B cell (primary cell): ENCODE measurements around the gene MAN2A1. TPM values are rescaled to one million over a fixed set of nuclear protein-coding genes. Genes with fewer than 3 reads are reported as not detected.

ENCODE experiments used
- ATAC-seq: fragments of 200-7000 bp; cut with Tn5 transposase; one replicate; pipeline ENCODE4 v1.10.0; 2021; ENCODE audit warnings: low read depth, mild to moderate bottlenecking, moderate number of reproducible peaks, moderate library complexity
- CTCF ChIA-PET: fragments of 350-600 bp; sonication (Branson Sonifier 250); formaldehyde crosslinking; loops from one replicate; lab custom pipeline; 2021; ENCODE audit warnings: antibody characterized with exemption, inconsistent platforms; lab: Charles Lee
- POLR2A ChIA-PET: fragments of 350-600 bp; sonication (Branson Sonifier 250); formaldehyde crosslinking; loops from one replicate; lab custom pipeline; 2021; ENCODE audit warnings: antibody characterized with exemption; lab: Charles Lee
- DNase-seq: peaks from one replicate; pipeline ENCODE4 v3.0.0; 2013
- H2AFZ ChIP-seq: 2 replicates; pipeline ENCODE4 v1.6.1; 2012; ENCODE audit warnings: mild to moderate bottlenecking, low read depth, low read length; ENCODE audit not compliant: insufficient read depth, poor library complexity, severe bottlenecking
- H3K27ac ChIP-seq, 2 donors: 1 replicate in 1 of 2; 2 replicates in 1 of 2; pipeline ENCODE4 v1.5.1; 2012 to 2013; ENCODE audit warnings: low read length in 2 of 2, mild to moderate bottlenecking in 2 of 2, moderate library complexity in 1 of 2
- H3K27me3 ChIP-seq, 4 experiments: fragments of 200-600 bp in 1 of 4; sonication (generic) in 1 of 4; replicated peaks in 1 of 4; 1 replicate in 2 of 4; 2 replicates in 2 of 4; pipeline versions ENCODE4 v1.6.1 to v1.7.0; 2013 to 2016; ENCODE audit warnings: low read length in 3 of 4, mild to moderate bottlenecking in 2 of 4, mixed read lengths in 1 of 4, moderate library complexity in 1 of 4; ENCODE audit not compliant: insufficient read depth in 4 of 4, control insufficient read depth in 3 of 4; ENCODE audit errors: control extremely low read depth in 1 of 4
- H3K36me3 ChIP-seq, 2 experiments: replicated peaks in 1 of 2; 1 replicate in 1 of 2; 2 replicates in 1 of 2; pipeline versions ENCODE4 v1.6.1 to v1.7.1; 2013; ENCODE audit warnings: low read length in 1 of 2; ENCODE audit not compliant: insufficient read depth in 2 of 2, control insufficient read depth in 1 of 2; ENCODE audit errors: control extremely low read depth in 1 of 2, extremely low read depth in 1 of 2
- H3K4me1 ChIP-seq, 2 donors: fragments of 200-600 bp in 1 of 2; sonication (generic) in 1 of 2; 1 replicate in 1 of 2; 2 replicates in 1 of 2; pipeline versions ENCODE4 v1.5.1 to v1.6.1; 2013 to 2017; ENCODE audit warnings: low read length in 2 of 2; ENCODE audit not compliant: control insufficient read depth in 2 of 2, insufficient read depth in 2 of 2
- H3K4me2 ChIP-seq: replicated peaks from 2 replicates; pipeline ENCODE3; 2012; ENCODE audit warnings: mild to moderate bottlenecking, low read depth, low read length; ENCODE audit not compliant: poor library complexity, severe bottlenecking
- H3K4me3 ChIP-seq, 5 experiments: fragments of 200-600 bp in 1 of 5; sonication (generic) in 1 of 5; 1 replicate in 3 of 5; 2 replicates in 2 of 5; pipeline versions ENCODE4 v1.5.1 to v1.7.0; 2011 to 2016; ENCODE audit warnings: low read length in 4 of 5, mild to moderate bottlenecking in 4 of 5, low read depth in 2 of 5, control low read depth in 1 of 5, moderate library complexity in 1 of 5; ENCODE audit not compliant: insufficient read depth in 1 of 5; ENCODE audit errors: control extremely low read depth in 1 of 5, extremely low read depth in 1 of 5
- H3K79me2 ChIP-seq: fragments of 200-600 bp; sonication (generic); one replicate; pipeline ENCODE4 v1.6.0; 2016; ENCODE audit warnings: low read length; ENCODE audit not compliant: control insufficient read depth, insufficient read depth
- H3K9ac ChIP-seq: fragments of 200-600 bp; sonication (generic); 2 replicates; pipeline ENCODE4 v1.6.1; 2017; ENCODE audit warnings: mild to moderate bottlenecking, low read length, moderate library complexity
- H3K9me3 ChIP-seq, 3 donors: one replicate each; pipeline versions ENCODE4 v1.6.1 to v1.7.1; 2013; ENCODE audit warnings: low read length in 2 of 3; ENCODE audit not compliant: control insufficient read depth in 2 of 3, insufficient read depth in 1 of 3; ENCODE audit errors: control extremely low read depth in 1 of 3
- H4K20me1 ChIP-seq: 2 replicates; pipeline ENCODE4 v1.6.0; 2012; ENCODE audit warnings: mild to moderate bottlenecking, low read length; ENCODE audit not compliant: insufficient read depth, control insufficient read depth, poor library complexity, severe bottlenecking
- H3K27ac Mint-ChIP-seq: one replicate; pipeline ENCODE4 v1.8.0; 2021; ENCODE audit warnings: mixed read lengths
- H3K27me3 Mint-ChIP-seq: one replicate; pipeline ENCODE4 v1.8.0; 2021; ENCODE audit warnings: mixed read lengths
- H3K4me1 Mint-ChIP-seq: one replicate; pipeline ENCODE4 v1.8.0; 2021; ENCODE audit warnings: mixed read lengths
- H3K4me3 Mint-ChIP-seq: one replicate; pipeline ENCODE4 v1.8.0; 2021; ENCODE audit warnings: mixed read lengths
- H3K9me3 Mint-ChIP-seq: one replicate; pipeline ENCODE4 v1.8.0; 2022; ENCODE audit warnings: mixed read lengths; ENCODE audit not compliant: insufficient read depth
- EZH2 ChIP-seq: IDR thresholded peaks from 2 replicates; pipeline ENCODE4 v1.6.1; 2012; ENCODE audit warnings: borderline replicate concordance, low read depth, mild to moderate bottlenecking, moderate library complexity, low read length; ENCODE audit not compliant: insufficient read depth, poor library complexity, severe bottlenecking
- whole genome bisulfite sequencing: methylation state at CpG from one replicate; pipeline ENCODE4 v1.1.5; 2013; ENCODE audit warnings: missing lambda C conversion rate; ENCODE audit not compliant: insufficient coverage; 5-methylcytosine and 5-hydroxymethylcytosine counted together
- intact Hi-C: fragments of 100-400 bp; cut with micrococcal nuclease; formaldehyde crosslinking; loops from one replicate; pipeline ENCODE4 v1.10.0; 2022
- polyA plus RNA-seq: library from polyadenylated mRNA; depleted of rRNA; stranded (reverse); fragments of >200 nt; gene quantifications from 2 replicates; pipeline ENCODE4 v1.2.3, GENCODE V29; 2012
- total RNA-seq, 2 donors: library from RNA; stranded (reverse); fragments of 120-200 nt in 1 of 2; gene quantifications; 1 replicate in 1 of 2; 2 replicates in 1 of 2; pipeline versions ENCODE4 v1.2.3 to v1.2.4, GENCODE V29; 2013 to 2022
- TF ChIP-seq, protein P1 (sequence below): fragments of 200-600 bp; IDR thresholded peaks from one replicate; pipeline ENCODE4 v1.8.0; 2022; ENCODE audit warnings: antibody characterized with exemption, mild to moderate bottlenecking

MAN2A1 gene
- total and polyA plus RNA-seq, 2 donors (not counting 1 experiment from before 2014, with no cell fraction given), result 12.7 to 55.0 TPM

DNA sequence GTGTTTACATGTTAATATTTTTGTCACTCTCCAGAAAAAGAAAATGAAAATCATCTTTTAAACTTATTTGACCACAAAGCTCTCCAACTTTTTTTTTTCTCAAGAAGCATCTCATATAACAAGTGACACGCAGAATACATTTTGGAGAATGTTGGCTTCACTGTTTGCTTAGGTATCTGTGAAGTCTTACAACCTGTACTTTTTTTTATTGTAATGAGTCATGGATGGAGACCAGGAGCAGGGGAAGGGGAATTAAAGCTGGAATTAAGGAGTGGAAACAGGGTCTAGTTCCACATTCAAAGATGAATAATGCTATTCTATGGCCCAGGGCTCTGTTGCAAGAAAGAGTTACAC lies 211.9 kb downstream of the MAN2A1 start:
- H3K4me3 Mint-ChIP-seq, result no peak overlapping the region
- peaks cover under 1% of the 10 kb centered on the region for H3K27me3 Mint-ChIP-seq
- WGBS, result no CpG with 5 or more reads among the region's 1 CpG
- Histone ChIP-seq H3K27me3 (no peaks in the 10 kb centered on the region), H3K9me3 (no peaks in the 10 kb centered on the region), H3K36me3 (no peaks in the 10 kb centered on the region), H3K79me2 (no peaks in the 10 kb centered on the region), H2AFZ (no peak overlapping the region), H4K20me1 (no peaks in the 10 kb centered on the region), H3K4me1 (no peaks in the 10 kb centered on the region), H3K27ac (no peak overlapping the region), H3K9ac (no peak overlapping the region), H3K4me3 (no peak overlapping the region), H3K4me2 (no peak overlapping the region)
- CTCF ChIA-PET, result no interaction called here
- no peak overlapping the region for H3K27ac Mint-ChIP-seq
- no peak for TF ChIP-seq EZH2
- TF ChIP-seq, protein P1, sequence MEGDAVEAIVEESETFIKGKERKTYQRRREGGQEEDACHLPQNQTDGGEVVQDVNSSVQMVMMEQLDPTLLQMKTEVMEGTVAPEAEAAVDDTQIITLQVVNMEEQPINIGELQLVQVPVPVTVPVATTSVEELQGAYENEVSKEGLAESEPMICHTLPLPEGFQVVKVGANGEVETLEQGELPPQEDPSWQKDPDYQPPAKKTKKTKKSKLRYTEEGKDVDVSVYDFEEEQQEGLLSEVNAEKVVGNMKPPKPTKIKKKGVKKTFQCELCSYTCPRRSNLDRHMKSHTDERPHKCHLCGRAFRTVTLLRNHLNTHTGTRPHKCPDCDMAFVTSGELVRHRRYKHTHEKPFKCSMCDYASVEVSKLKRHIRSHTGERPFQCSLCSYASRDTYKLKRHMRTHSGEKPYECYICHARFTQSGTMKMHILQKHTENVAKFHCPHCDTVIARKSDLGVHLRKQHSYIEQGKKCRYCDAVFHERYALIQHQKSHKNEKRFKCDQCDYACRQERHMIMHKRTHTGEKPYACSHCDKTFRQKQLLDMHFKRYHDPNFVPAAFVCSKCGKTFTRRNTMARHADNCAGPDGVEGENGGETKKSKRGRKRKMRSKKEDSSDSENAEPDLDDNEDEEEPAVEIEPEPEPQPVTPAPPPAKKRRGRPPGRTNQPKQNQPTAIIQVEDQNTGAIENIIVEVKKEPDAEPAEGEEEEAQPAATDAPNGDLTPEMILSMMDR, result no peak
- DNase-seq (no peak), ATAC-seq (no peak)
- no peaks in the 10 kb centered on the region for H3K4me1 Mint-ChIP-seq
- intact Hi-C loops, result no loop called here
- no peaks in the 10 kb centered on the region for H3K9me3 Mint-ChIP-seq
- POLR2A ChIA-PET, result no interaction called here

DNA sequence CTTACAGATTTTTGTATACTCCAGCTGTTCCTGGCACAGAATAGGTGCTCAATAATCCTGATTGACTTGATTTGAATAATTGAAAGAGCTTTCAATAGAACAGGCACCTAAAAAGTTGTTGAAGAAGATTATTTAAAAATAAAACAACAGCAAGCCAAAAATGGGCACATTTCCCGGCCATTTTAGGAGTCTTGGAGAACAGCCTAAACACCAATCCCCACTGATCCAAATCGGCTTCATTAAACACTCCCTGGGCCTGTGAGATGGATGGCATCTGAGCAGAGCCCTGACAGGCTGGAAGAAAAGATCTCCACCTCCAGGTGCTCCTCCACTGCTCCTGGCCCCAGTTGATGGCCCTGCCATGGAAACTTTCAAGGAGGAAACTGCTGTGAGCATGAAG lies 213.3 kb downstream of the MAN2A1 start:
- no peak overlapping the region for H3K4me3 Mint-ChIP-seq
- no peaks in the 10 kb centered on the region for H3K9me3 Mint-ChIP-seq
- Histone ChIP-seq H2AFZ (no peak overlapping the region), H3K4me2 (no peak overlapping the region), H3K27me3 (no peaks in the 10 kb centered on the region), H3K9me3 (no peaks in the 10 kb centered on the region), H3K9ac (no peak overlapping the region), H3K79me2 (no peaks in the 10 kb centered on the region), H3K4me1 (no peaks in the 10 kb centered on the region), H4K20me1 (no peaks in the 10 kb centered on the region), H3K36me3 (no peaks in the 10 kb centered on the region), H3K27ac (no peak overlapping the region), H3K4me3 (no peak overlapping the region)
- DNase-seq (no peak), ATAC-seq (no peak)
- intact Hi-C loops, result no loop called here
- CTCF ChIA-PET, result no interaction called here
- 55% methylated on average over 2 of the region's 2 CpGs for WGBS
- TF ChIP-seq, protein P1, result no peak
- no peak for TF ChIP-seq EZH2
- POLR2A ChIA-PET, result no interaction called here
- peaks cover 9% of the 10 kb centered on the region for H3K27me3 Mint-ChIP-seq
- H3K27ac Mint-ChIP-seq, result no peak overlapping the region
- H3K4me1 Mint-ChIP-seq, result no peaks in the 10 kb centered on the region
